Activated CD4-positive, alpha-beta T cell treated with anti-CD3 and anti-CD28 coated beads for 36 hours (primary cell): ENCODE results near the gene OLAH. TPM values are rescaled to one million over a fixed set of nuclear protein-coding genes. Genes with fewer than 3 reads are reported as not detected.

Experiments used
- total RNA-seq, 2 experiments: library from RNA; stranded (reverse); gene quantifications; one replicate each; pipeline ENCODE4 v1.2.3, GENCODE V29; 2021

OLAH gene
- total RNA-seq, 2 experiments from 2014 or later = 0.16 to 0.90 TPM

Other genes starting within 250 kb of the OLAH start
- 1 to 10 TPM; 2.5 to 2.7 TPM for gene CDNF, start 205.9 kb upstream of the OLAH start, total RNA-seq
- 10 to 100 TPM; 26.1 to 36.0 TPM for gene HSPA14, start 205.6 kb upstream of the OLAH start, total RNA-seq
- gene MSANTD7, start 205.6 kb upstream of the OLAH start, total RNA-seq = 10 to 100 TPM; 19.2 to 22.9 TPM
- 10 to 100 TPM; 42.9 to 51.5 TPM for gene SUV39H2, start 165.1 kb upstream of the OLAH start, total RNA-seq
- 10 to 100 TPM; 17.9 to 30.9 TPM for gene DCLRE1C, start 89.8 kb upstream of the OLAH start, total RNA-seq
- gene MEIG1, start 84.6 kb upstream of the OLAH start, total RNA-seq = 1 to 10 TPM in 1 of 2 experiments, under 1 TPM in 1; 0.81 to 1.1 TPM
- gene ACBD7, start 44.8 kb downstream of the OLAH start, total RNA-seq = 1 to 10 TPM; 2.4 to 2.6 TPM
- gene RPP38, start 53.4 kb downstream of the OLAH start, total RNA-seq = 10 to 100 TPM; 26.1 to 27.1 TPM
- gene NMT2, start 124.8 kb downstream of the OLAH start, total RNA-seq = 10 to 100 TPM; 20.6 to 22.1 TPM